Dendritic cell treated with granulocyte-macrophage colony-stimulating factor and Interleukin-4, amounts not matched to agents 40 ng/mL and 50 ng/mL, for 4 days (primary cell): Measurements from ENCODE around the gene LAMTOR5.
"Not testable (repeated sequence)": the region's sequence is repeated elsewhere in the genome, so short reads cannot be mapped to it uniquely, and the experiment has no call there.

Source experiments
- H3K27ac Mint-ChIP-seq: one replicate; pipeline ENCODE4 v1.8.0; 2022; ENCODE audit warnings: mild to moderate bottlenecking, mixed read lengths
- H3K27me3 Mint-ChIP-seq: one replicate; pipeline ENCODE4 v1.8.0; 2022; ENCODE audit warnings: mild to moderate bottlenecking, mixed read lengths
- H3K36me3 Mint-ChIP-seq: one replicate; pipeline ENCODE4 v1.8.0; 2022; ENCODE audit warnings: low read depth, mixed read lengths
- H3K4me1 Mint-ChIP-seq: one replicate; pipeline ENCODE4 v1.8.0; 2022; ENCODE audit warnings: low read depth, mixed read lengths
- H3K4me3 Mint-ChIP-seq: one replicate; pipeline ENCODE4 v1.8.0; 2022; ENCODE audit warnings: mild to moderate bottlenecking, moderate library complexity, mixed read lengths
- H3K9me3 Mint-ChIP-seq: one replicate; pipeline ENCODE4 v1.8.0; 2022; ENCODE audit warnings: mixed read lengths
- intact Hi-C: fragments of 100-400 bp; cut with micrococcal nuclease; formaldehyde crosslinking; loops from one replicate; pipeline ENCODE4 v1.15.0; 2022

The LAMTOR5 gene

GRCh38 chr1:110407260-110408210, at the start of gene LAMTOR5:
TSS of gene LAMTOR5 (minus strand) at chr1:110407694. CDS start at chr1:110407620, 74 bp downstream.
- Mint-ChIP-seq H3K4me3 (peak within 1 kb of the TSS; percentile 100), H3K4me1 (peaks cover 19% of the 10 kb centered on the region), H3K36me3 (peaks cover 29% of the 10 kb centered on the region), H3K9me3 (no peaks in the 10 kb centered on the region), H3K27ac (peak within 1 kb of the TSS; percentile 100), H3K27me3 (no peaks in the 10 kb centered on the region)
- intact Hi-C loops: loop anchor here (2.0 to 5.0 kb wide), 2 partner anchors 69 to 205 kb away; partner anchors contain the start of gene RBM15

GRCh38 chr1:110457206-110457605, 49.7 kb upstream of the LAMTOR5 start:
- H3K36me3 Mint-ChIP-seq: no peaks in the 10 kb centered on the region
- no peaks in the 10 kb centered on the region for H3K4me1 Mint-ChIP-seq
- H3K27ac Mint-ChIP-seq: no peak overlapping the region
- H3K4me3 Mint-ChIP-seq: no peak overlapping the region
- no peaks in the 10 kb centered on the region for H3K27me3 Mint-ChIP-seq
- intact Hi-C loops: no loop called here
- no peaks in the 10 kb centered on the region for H3K9me3 Mint-ChIP-seq

- Mint-ChIP-seq H3K27me3 (peaks cover 7% of the 10 kb centered on the region), H3K9me3 (no peaks in the 10 kb centered on the region), H3K36me3 (no peaks in the 10 kb centered on the region), H3K4me3 (no peak overlapping the region), H3K27ac (no peak overlapping the region), H3K4me1 (no peaks in the 10 kb centered on the region)
- intact Hi-C loops: no loop called here
Measured at GRCh38 chr1:110455151-110455550, 47.7 kb upstream of the LAMTOR5 start.

GRCh38 chr1:110454328-110454727, 46.8 kb upstream of the LAMTOR5 start:
- H3K36me3 Mint-ChIP-seq: no peaks in the 10 kb centered on the region
- H3K27ac Mint-ChIP-seq: no peak overlapping the region
- no peaks in the 10 kb centered on the region for H3K9me3 Mint-ChIP-seq
- H3K27me3 Mint-ChIP-seq: peaks cover 7% of the 10 kb centered on the region
- intact Hi-C loops: no loop called here
- H3K4me3 Mint-ChIP-seq: no peak overlapping the region
- H3K4me1 Mint-ChIP-seq: no peaks in the 10 kb centered on the region

- Mint-ChIP-seq H3K27me3 (peaks cover 11% of the 10 kb centered on the region), H3K4me1 (no peaks in the 10 kb centered on the region), H3K36me3 (no peaks in the 10 kb centered on the region), H3K27ac (no peak overlapping the region), H3K9me3 (no peaks in the 10 kb centered on the region), H3K4me3 (no peak overlapping the region)
- intact Hi-C loops: no loop called here
Measured at GRCh38 chr1:110453829-110454228, 46.3 kb upstream of the LAMTOR5 start.

GRCh38 chr1:110452330-110452729, 44.8 kb upstream of the LAMTOR5 start:
- H3K4me1 Mint-ChIP-seq: no peaks in the 10 kb centered on the region
- H3K36me3 Mint-ChIP-seq: no peaks in the 10 kb centered on the region
- H3K4me3 Mint-ChIP-seq: no peak overlapping the region
- intact Hi-C loops: no loop called here
- H3K27ac Mint-ChIP-seq: no peak overlapping the region
- H3K9me3 Mint-ChIP-seq: no peaks in the 10 kb centered on the region
- H3K27me3 Mint-ChIP-seq: peaks cover 14% of the 10 kb centered on the region

- H3K27me3 Mint-ChIP-seq: peaks cover 14% of the 10 kb centered on the region
- no peaks in the 10 kb centered on the region for H3K36me3 Mint-ChIP-seq
- H3K27ac Mint-ChIP-seq: no peak within 1 kb of the TSS
- H3K4me3 Mint-ChIP-seq: no peak within 1 kb of the TSS
- intact Hi-C loops: no loop called here
- no peaks in the 10 kb centered on the region for H3K4me1 Mint-ChIP-seq
- H3K9me3 Mint-ChIP-seq: no peaks in the 10 kb centered on the region
Measured at GRCh38 chr1:110450929-110451328, 43.4 kb upstream of the LAMTOR5 start, which contains the start of gene PROK1. TSS of gene PROK1 (plus strand) at chr1:110451149. CDS start at chr1:110451217, 68 bp downstream.

- Mint-ChIP-seq H3K27ac (no peak overlapping the region), H3K9me3 (no peaks in the 10 kb centered on the region), H3K4me1 (no peaks in the 10 kb centered on the region), H3K36me3 (no peaks in the 10 kb centered on the region), H3K27me3 (peaks cover 14% of the 10 kb centered on the region), H3K4me3 (no peak overlapping the region)
- intact Hi-C loops: no loop called here
Measured at GRCh38 chr1:110449661-110450651, 42.5 kb upstream of the LAMTOR5 start.

GRCh38 chr1:110444561-110444960, 37.1 kb upstream of the LAMTOR5 start:
- H3K36me3 Mint-ChIP-seq: no peaks in the 10 kb centered on the region
- peaks cover 18% of the 10 kb centered on the region for H3K4me1 Mint-ChIP-seq
- no peak overlapping the region for H3K27ac Mint-ChIP-seq
- H3K9me3 Mint-ChIP-seq: no peaks in the 10 kb centered on the region
- intact Hi-C loops: no loop called here
- H3K4me3 Mint-ChIP-seq: no peak overlapping the region
- H3K27me3 Mint-ChIP-seq: peaks cover 7% of the 10 kb centered on the region

GRCh38 chr1:110443451-110443850, 36.0 kb upstream of the LAMTOR5 start:
- H3K9me3 Mint-ChIP-seq: no peaks in the 10 kb centered on the region
- peaks cover 6% of the 10 kb centered on the region for H3K27me3 Mint-ChIP-seq
- H3K27ac Mint-ChIP-seq: no peak overlapping the region
- H3K36me3 Mint-ChIP-seq: no peaks in the 10 kb centered on the region
- no peak overlapping the region for H3K4me3 Mint-ChIP-seq
- intact Hi-C loops: no loop called here
- peaks cover 18% of the 10 kb centered on the region for H3K4me1 Mint-ChIP-seq

- Mint-ChIP-seq H3K4me1 (peaks cover 24% of the 10 kb centered on the region), H3K27me3 (peaks cover 3% of the 10 kb centered on the region), H3K4me3 (no peak overlapping the region), H3K36me3 (no peaks in the 10 kb centered on the region), H3K27ac (no peak overlapping the region), H3K9me3 (no peaks in the 10 kb centered on the region)
- intact Hi-C loops: no loop called here
Measured at GRCh38 chr1:110441888-110442287, 34.4 kb upstream of the LAMTOR5 start.

- Mint-ChIP-seq H3K4me1 (peaks cover 24% of the 10 kb centered on the region), H3K4me3 (no peak overlapping the region), H3K36me3 (no peaks in the 10 kb centered on the region), H3K27me3 (peaks cover 3% of the 10 kb centered on the region), H3K27ac (no peak overlapping the region), H3K9me3 (no peaks in the 10 kb centered on the region)
- intact Hi-C loops: no loop called here
Measured at GRCh38 chr1:110440877-110441276, 33.4 kb upstream of the LAMTOR5 start.

GRCh38 chr1:110439873-110440272, 32.4 kb upstream of the LAMTOR5 start:
- H3K27ac Mint-ChIP-seq, H3K36me3 Mint-ChIP-seq, intact Hi-C loops, H3K27me3 Mint-ChIP-seq, H3K9me3 Mint-ChIP-seq, H3K4me3 Mint-ChIP-seq: not testable (repeated sequence)
- H3K4me1 Mint-ChIP-seq: peaks cover 24% of the 10 kb centered on the region

- Mint-ChIP-seq H3K27me3 (peaks cover 3% of the 10 kb centered on the region), H3K4me3 (no peak overlapping the region), H3K27ac (no peak overlapping the region), H3K4me1 (peaks cover 23% of the 10 kb centered on the region), H3K36me3 (no peaks in the 10 kb centered on the region), H3K9me3 (no peaks in the 10 kb centered on the region)
- intact Hi-C loops: no loop called here
Measured at GRCh38 chr1:110438893-110439292, 31.4 kb upstream of the LAMTOR5 start.
